T-helper 2 cell (primary cell): ENCODE measurements around the gene LRBA.
"Not testable (repeated sequence)": the region's sequence is repeated elsewhere in the genome, so short reads cannot be mapped to it uniquely, and the experiment has no call there.

ENCODE experiments used
- DNase-seq, 5 experiments: peaks; one replicate each; pipeline versions ENCODE4 v3.0.0 to v3.0.0-alpha.2; 2012 to 2022

The LRBA gene

DNA sequence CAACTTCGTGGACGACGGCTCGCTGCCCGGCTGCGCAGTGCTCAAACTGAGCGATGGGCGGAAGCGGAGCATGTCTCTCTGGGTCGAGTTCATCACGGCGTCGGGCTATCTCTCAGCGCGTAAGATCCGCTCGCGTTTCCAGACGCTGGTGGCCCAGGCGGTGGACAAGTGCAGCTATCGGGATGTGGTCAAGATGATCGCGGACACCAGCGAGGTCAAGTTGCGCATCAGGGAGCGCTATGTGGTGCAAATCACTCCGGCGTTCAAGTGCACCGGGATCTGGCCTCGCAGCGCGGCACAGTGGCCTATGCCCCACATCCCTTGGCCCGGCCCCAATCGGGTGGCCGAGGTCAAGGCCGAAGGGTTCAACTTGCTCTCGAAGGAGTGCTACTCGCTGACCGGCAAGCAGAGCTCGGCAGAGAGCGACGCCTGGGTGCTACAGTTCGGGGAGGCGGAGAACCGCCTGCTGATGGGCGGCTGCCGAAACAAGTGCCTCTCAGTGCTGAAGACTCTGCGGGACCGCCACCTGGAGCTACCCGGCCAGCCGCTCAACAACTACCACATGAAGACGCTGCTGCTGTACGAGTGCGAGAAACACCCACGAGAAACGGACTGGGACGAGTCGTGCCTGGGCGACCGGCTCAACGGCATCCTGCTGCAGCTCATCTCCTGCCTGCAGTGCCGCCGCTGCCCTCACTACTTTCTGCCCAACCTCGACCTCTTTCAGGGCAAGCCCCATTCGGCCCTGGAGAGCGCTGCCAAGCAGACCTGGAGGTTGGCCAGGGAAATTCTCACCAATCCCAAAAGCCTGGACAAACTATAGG, 431.6 kb downstream of the LRBA start:
- no peak for DNase-seq

GRCh38 chr4:150582873-150583286, 432.2 kb downstream of the LRBA start:
- no peak for DNase-seq

DNA sequence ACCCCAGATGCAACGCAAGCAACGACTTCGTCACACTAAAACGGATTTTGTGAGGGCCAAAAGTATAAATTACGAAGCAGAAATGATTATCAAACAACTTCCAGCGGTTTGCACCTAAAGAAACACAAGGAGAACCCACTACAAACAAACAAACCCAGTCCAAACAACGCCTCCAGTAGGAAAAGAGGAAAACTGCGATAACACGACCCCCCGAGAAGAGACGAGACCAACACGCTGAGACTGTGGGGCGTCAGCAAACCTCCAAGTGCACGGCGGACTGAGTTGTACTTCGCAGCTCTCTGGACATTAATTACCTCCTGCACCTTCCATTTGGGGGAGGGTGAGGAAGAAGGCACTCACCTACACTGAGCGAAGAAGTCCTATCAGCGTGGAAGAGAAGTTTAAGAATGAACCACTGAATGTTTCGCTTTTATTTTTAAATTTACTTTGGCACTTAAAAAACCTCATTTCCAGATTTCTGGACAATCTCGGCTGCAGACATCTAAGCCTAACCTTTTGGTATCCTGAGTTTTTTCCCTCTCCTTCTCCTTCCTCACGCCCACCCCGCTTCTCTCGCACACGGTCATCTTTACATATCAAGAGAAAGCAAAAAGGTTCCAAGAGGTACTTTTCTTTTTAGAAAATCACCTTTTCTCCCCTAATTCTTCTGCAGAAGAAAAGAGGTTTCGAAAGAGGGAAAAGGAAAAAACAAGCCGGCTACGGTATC, 432.8 kb downstream of the LRBA start, which contains the start of gene MAB21L2:
MAB21L2 (plus strand) TSS at position 6 of the 727 bp plus-strand sequence. CDS start 879 bp downstream, outside the sequence.
- DNase-seq = no peak

GRCh38 chr4:150581641-150582051, 433.4 kb downstream of the LRBA start:
- no peak for DNase-seq

DNA sequence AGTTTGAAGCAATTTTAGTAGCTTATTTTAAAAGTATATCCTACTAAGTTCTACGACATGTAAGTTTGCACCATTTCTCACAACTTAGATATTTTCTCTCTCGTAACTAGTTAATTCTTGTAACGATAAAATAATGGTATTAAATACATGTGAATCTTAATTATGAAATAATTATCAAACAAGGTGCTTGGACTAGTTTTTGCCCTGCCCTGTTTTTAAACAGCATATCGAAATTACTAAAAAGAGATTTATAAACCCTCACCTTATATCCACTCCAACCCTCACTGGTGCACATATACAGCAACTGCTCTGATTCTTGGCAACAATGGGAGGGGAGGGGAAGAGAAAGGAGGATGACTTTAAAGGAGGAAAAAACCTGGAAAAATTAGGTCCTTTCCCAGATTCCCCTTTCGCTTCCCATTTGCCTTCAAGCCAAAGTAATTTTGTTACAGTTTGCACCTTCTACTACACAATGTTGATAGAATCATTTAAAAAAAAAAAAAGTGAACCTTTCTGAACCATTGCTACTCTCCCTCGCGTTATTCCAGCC, 434.0 kb downstream of the LRBA start:
- DNase-seq = no peak

- DNase-seq = no peak
Observed at GRCh38 chr4:150580306-150580705, 434.8 kb downstream of the LRBA start.

DNA sequence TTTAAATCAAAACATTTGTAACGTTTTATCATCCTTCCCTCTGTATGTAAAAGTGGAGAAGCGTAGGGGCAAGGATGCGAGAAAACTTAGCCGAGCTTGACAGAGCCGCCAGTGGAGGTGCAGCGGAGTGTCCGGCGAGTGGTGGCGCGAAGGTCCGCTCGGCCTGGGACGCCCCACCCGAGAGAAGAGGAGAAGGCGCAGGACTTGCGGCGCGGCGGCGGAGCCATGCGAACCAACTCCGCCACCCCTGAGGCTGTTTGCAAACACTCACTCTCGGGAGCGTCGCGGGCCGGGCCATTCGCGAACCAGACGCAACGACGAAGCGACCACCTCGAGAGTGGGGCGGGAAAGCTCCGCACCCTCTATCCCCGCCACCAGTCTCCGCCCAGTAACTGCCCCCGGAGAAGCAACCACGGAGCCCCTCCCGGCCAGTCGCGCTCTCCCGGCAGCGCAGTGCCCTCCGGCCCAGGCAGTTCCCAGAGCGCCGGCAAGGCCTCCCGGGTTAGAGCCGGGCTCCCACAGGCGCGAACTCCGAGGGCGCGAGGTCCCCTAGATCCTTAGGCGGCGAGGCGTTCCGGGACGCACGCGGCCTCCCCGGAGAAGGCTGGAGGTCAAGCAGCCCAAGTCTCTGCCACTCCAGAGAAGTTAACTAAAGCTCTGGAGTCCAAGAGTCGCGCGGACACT, 435.4 kb downstream of the LRBA start:
- DNase-seq = no peak

DNA sequence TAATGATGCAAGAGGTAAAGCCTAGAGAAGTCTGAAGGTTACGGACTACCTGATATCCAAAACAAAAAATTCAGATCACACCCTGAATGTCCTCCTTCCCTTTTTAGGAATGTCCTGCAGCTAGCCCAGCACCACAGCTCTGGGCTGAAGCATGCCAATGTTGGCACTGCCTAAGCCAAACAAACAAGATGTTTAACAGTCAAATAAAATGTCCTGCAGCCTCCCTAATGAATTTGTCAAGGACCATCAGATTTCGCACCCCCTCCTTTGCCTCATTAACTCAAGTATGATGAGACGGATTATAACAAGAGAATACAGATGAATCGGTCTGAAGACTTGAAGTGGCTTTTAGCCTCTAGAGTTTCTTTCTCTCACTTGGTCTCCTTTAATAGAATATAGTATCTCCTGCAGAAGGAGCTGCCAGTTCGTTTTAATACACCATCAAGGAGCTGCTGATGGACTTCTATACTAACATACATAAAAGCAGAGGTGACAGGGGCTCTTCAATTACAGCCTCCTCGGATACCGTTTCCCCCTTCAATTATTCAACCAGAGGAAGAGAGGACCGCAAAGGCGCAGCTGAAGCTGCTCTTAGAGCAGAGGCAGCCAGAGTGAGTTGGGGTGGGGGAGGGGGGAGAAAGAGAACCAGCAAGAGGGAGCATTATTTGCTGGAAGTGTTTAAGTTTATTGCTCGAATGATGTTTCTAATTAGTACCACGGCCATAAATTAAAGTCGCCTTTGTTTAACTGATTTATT, 436.2 kb downstream of the LRBA start:
- DNase-seq = no peak

DNA sequence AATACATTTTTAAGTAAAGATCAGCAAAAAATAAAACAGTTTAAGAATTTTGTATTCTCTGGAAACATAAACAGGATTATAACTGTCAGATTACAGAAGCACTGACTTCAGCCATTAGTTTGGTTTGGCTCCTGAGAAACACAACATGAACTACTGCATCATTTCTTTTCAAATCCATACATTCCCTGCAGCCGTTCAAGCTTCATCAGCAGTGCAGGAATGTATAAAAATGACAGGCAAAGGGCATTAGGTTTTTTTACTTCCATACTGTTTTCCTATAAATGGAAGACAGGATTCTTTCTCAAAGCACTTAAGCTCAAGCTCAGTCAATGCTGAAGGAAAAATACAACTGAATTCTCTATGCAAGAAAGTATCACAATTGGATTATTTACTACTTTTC, 437.3 kb downstream of the LRBA start:
- no peak for DNase-seq

GRCh38 chr4:150574678-150575077, 440.4 kb downstream of the LRBA start:
- no peak for DNase-seq

GRCh38 chr4:150573534-150573933, 441.6 kb downstream of the LRBA start:
- peak in 1 of 5 experiments; percentile 6 for DNase-seq

DNA sequence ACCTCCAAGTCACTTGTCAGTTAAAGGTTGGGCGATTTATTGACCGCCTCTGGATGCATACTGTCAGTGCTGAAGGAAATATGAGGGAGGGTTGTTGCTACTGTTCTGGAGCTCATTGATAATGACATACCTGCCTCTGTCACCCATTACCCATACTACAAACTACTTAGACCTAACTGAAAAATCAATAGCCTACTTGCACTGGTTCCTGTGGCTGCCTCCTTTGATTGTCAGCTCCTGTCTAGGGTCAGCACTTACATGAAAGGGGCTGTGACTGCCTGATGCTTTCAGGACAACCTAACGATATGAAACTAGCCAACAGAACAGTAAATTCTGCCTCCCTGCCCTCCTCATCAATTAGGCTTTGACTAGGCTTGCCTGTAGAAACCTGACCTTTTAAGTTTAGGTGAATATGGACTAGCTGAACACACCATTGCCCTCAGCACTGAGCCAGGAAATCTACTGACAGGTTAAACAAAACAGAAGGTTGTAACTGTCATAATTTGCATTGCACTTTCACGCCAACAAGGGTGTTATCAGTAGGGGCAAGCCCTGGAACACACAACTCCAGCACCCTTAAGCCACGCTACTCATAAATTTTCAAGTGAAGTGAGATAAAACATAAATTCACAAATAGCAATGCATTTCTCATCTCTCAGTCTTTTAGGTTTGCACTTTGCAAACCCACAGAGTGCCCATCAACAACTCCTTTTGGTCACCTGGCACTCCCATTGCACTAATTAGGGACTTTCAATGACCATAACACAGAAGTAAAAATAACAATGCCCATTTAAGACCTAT, 442.2 kb downstream of the LRBA start:
- DNase-seq = no peak

- DNase-seq = no peak
Observed at GRCh38 chr4:150570862-150571261, 444.2 kb downstream of the LRBA start.

- DNase-seq = no peak
Observed at GRCh38 chr4:150569998-150570535, 445.0 kb downstream of the LRBA start.

- no peak for DNase-seq
Observed at GRCh38 chr4:150569384-150569987, 445.6 kb downstream of the LRBA start.

- no peak for DNase-seq
Observed at GRCh38 chr4:150567070-150567469, 448.0 kb downstream of the LRBA start.

DNA sequence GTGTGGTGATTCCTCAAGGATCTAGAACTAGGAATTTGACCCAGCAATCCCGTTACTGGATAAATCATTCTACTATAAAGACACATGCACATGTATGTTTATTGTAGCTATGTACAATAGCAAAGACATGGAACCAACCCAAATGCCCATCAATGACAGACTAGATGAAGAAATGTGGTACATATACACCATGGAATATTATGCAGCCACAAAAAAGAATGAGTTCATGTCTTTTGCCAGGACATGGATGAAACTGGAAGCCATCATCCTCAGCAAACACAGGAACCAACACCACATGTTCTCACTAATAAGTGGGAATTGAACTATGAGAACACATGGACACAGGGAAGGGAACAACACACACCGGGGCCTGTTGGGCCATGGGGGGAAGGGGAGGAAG, 450.1 kb downstream of the LRBA start:
- DNase-seq = not testable (repeated sequence)

DNA sequence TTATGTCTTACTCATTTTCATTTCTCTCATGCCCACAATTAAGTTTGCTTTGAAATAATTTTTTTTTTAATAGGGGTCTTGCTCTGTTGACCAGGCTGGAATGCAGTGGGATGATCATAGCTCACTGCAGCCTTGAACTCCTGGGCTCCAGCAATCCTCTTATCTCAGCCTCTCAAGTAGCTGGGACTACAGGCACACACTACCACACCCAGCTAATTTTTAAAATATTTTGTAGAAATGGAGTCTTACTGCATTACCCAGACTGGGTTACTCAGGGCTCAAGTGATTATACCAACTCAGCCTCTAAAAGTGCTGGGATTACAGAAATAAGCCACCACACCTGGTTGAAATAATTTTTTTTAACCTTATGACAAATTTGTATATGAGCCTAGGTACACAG, 452.3 kb downstream of the LRBA start:
- no peak for DNase-seq

DNA sequence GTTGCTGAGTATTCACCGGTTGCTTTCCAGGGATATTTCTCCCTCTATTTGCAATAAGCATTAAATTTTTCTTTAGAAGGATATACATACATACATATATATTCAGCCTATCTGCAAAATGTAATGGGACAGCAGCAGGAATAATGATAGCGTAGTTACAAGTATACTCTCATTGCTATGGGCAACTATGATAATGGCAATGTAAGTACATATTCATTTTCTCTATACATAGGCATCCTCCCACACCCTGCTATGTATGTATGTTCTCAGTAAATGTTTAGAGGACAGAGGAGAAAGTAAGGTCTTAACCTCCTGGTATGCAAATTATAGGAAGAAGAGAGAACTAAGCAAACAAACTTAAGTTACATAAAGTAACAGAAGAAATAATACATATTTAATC, 452.8 kb downstream of the LRBA start:
- DNase-seq = no peak

- no peak for DNase-seq
Observed at GRCh38 chr4:150561143-150561737, 453.8 kb downstream of the LRBA start.
